ENCODE measurements around the gene RNU1-1.
"Not testable (repeated sequence)": the region's sequence is repeated elsewhere in the genome, so short reads cannot be mapped to it uniquely, and the experiment has no call there.

DNA sequence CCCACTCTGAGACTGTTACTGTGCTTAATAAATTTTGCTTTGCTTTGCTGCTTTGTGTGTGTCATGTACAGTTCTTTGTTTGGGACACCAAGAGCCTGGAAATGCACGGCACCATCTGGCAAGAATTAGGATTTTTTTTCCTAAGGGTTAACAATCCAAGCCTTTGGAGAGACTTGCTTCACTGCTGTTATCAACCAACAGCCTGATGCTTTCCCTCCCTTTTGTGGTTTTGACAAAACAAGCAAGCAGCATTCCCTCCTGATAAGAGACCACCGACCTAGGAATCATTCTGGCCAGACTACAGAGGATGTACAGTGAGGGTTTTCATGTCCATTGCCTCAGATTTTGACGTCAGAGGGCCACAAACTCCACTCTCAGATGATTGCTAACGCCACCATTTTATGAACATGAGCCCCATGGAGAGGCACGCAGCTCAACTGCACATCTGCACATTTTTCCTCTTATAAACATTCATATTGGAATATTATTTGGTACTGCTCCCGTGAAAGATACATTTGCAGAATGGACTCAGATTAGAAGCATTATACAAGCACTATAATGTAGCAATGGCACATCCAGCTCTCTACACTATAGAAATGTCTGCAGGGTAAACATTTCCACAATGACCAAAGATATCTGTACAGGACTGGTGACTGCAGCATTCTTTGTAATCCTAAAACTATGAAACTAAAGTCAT is 5.3 kb upstream of the RNU1-1 start:
- TF ChIP-seq CTCF (IDR thresholded peaks at IDR 0.05; ENCODE audit: poor library complexity, severe bottlenecking); RAD21 (conservative IDR thresholded peaks at IDR 0.05); POLR2AphosphoS5 (IDR thresholded peaks at IDR 0.05); EP300 (conservative IDR thresholded peaks at IDR 0.05; ENCODE audit: poor library complexity, severe bottlenecking); EZH2 (IDR thresholded peaks at IDR 0.05; ENCODE audit: borderline replicate concordance, insufficient read depth, low read length, poor library complexity, severe bottlenecking); MXI1 (conservative IDR thresholded peaks at IDR 0.05; ENCODE audit: poor library complexity, severe bottlenecking): not testable (repeated sequence)

All from neural cell (in vitro differentiated cells).